GOT3 (cell line): ENCODE data around the gene TMEM156.
"Not testable (repeated sequence)": the region's sequence is repeated elsewhere in the genome, so short reads cannot be mapped to it uniquely, and the experiment has no call there.

Experiments
- DNase-seq: peaks from one replicate; lab custom pipeline; 2025; ENCODE audit warnings: mixed read lengths; lab: John Stamatoyannopoulos, UW

TMEM156 gene

DNA sequence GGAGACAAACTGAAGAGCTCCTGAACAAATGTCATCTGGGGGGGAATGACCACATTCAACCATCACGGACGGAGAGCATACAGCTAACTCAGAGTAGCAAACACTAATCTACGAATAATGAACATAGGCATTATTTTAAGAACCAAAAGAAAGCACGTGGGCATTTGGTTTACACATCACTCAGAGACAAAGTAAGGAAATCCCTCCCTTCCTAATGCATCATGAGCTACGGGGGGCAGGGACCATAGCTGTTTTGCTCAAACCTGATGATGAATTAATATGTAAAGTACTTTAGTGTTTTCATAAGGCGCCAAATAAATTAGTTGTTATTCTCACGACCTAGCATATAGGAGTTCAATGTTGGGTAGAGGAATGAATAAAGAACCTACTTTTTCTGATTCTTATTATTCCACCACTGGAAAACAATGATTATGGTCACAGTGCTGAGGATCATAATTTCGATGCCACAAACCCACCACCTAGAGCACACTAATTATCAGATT is 11.7 kb upstream of the TMEM156 start:
- DNase-seq = no peak

DNA sequence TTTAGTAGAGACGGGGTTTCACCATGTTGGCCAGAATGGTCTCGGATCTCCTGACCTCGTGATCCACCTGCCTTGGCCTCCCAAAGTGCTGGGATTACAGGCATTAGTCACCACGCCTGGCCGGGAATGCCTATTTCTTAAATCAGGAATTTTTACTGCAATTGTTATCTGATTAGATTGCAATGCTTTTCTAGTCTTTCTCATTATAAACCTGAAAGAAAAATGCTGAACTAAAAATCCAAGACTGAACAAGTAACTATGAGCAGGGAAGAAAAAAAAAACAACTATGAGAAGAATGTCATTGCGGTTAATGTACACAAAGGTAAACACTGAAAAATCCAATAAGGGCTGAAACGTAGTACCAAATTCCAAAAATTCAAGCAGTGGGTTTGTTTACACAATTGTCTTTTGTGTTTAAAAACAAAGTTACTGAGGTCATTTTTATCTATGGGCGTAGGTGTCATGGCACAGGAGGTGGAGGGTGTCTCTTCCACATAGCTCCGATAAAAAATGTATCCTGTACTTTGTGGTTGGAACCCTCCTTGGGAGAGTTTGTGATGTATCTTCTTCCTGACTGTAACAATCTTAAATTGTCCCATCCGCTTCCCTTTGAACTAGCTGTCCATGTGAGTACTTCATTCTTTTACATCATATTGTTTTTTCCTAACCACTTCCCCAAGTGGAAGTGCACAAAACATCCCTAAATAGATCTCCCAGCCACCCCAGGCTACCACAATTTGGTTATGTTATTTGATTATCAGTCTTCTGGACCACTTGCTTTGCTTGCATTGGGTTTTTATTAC is 11.1 kb upstream of the TMEM156 start:
- no peak for DNase-seq

DNA sequence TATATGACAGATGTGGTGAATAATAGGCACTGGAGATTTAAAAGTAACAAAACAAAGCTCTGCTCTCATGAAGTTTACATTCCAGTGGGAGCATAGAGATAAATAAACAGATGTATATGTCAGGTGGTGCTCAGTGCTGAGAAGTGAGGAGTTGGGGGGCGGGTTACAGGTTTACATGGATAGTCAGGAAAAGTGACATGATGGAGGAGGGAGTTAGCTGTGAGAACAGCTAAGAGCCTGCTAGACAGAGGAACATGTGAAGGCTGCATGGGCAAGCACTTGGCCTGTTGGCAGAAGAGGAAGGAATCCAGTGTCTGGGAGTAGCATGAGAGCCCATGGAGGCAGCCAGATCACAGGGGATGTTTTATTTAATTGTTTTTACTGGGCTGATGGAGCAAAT is 10.2 kb upstream of the TMEM156 start:
- DNase-seq = no peak

DNA sequence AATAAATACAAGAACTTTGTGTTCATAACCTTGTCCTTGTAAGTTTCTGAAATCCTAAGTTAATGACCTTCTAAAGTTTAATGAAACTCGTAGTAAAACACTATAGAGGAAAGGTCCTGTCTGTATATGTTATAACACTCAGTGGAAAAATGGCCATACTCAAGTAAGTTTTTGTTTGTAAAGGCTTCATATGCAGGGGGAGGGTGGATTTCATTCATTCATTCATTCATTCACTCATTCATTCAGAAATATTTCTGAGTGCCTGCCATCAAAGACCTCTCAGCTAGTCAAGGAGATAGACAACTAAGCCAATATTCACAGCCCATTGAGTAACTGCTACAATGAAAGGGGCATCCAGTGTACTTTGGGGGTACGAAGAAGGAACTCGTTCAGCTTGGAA is 6.9 kb upstream of the TMEM156 start:
- no peak for DNase-seq

DNA sequence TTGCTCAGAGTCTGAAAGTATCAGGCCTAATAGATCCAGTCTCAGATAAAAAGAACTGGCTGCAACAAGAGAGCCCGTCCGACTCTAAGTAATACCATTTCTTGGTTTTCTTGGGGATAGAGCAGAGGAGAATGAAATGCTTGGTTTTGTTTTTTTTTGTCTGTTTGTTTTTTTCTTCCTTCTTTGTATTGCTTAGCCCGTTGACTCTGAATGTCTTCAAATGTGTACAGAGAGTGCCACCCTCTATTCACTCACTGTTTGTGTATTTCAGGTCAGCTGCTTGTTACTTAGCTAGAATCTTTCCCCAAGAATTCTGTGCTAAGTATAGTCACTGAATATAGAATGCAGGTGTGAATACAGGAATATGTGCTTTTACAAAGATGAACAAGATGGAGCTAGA is 5.7 kb upstream of the TMEM156 start:
- DNase-seq = no peak

DNA sequence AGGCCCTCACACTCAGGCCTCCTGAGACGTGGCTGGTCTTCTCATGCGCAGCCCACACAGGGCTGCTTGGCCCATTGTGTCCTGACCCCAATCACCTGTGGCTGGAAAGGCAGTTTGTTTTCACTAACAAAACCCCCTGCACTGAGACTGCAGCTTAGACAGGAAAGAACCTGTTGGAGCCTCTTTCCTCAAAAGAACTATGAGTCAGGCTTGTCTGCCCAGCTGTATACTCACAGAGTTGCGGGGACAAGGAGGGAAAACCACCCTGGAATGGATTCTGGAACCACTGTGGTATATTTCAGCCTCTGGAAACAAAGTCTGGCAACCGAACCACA is 5.2 kb upstream of the TMEM156 start:
- no peak for DNase-seq

DNA sequence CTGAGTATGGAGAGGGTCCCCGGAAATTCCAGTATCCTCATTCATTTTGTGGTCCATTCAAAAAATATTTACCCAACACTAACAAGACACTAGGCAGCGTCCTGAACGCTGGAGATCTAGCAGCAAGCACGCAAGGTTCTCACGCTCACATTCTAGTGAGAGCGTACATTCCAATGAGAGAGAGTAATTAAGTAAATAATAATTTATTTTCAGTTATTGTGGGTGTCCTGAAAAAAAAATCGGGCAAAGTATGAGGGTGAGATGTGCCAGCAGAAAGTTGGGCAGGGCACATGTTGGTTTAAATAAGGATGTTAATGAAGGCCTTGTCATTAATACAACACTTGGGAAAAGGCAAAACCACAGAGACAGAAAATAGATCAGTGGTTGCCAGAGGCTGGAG is 4.0 kb upstream of the TMEM156 start:
- DNase-seq = no peak

DNA sequence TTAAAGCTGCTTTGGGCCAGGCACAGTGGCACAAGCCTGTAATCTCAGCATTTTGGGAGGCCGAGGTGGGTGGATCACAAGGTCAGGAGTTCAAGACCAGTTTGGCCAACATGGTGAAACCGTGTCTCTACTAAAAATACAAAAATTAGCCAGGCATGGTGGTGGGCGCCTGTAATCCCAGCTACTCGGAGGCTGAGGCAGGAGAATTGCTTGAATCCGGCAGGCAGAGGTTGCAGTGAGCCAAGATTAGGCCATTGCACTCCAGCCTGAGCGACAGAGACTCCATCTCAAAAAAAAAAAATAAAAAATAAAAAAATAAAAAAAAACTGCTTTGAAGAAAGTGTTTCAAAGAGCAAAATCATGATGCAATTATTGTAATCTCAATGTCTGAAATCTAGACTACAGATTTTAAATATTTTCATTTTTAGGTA is 604 bp downstream of the TMEM156 start:
- DNase-seq = not testable (repeated sequence)

DNA sequence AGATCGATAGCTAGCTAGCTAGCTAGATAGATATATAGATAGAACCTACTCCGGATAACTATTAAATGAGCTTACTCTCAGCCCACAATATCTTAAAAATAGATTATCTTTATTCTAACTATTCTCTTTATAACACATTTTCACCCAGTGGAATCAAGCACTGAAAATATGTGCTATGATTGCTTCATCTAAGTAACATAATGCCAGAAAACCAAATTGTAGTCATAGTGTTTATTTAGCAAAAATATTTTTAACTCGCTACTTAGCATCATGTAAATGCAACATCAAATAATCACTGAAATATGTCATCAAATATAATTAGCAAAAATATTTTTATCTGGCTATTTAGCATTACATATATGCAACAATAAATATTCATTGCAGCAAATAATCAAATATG is 1.5 kb downstream of the TMEM156 start:
- no peak for DNase-seq

DNA sequence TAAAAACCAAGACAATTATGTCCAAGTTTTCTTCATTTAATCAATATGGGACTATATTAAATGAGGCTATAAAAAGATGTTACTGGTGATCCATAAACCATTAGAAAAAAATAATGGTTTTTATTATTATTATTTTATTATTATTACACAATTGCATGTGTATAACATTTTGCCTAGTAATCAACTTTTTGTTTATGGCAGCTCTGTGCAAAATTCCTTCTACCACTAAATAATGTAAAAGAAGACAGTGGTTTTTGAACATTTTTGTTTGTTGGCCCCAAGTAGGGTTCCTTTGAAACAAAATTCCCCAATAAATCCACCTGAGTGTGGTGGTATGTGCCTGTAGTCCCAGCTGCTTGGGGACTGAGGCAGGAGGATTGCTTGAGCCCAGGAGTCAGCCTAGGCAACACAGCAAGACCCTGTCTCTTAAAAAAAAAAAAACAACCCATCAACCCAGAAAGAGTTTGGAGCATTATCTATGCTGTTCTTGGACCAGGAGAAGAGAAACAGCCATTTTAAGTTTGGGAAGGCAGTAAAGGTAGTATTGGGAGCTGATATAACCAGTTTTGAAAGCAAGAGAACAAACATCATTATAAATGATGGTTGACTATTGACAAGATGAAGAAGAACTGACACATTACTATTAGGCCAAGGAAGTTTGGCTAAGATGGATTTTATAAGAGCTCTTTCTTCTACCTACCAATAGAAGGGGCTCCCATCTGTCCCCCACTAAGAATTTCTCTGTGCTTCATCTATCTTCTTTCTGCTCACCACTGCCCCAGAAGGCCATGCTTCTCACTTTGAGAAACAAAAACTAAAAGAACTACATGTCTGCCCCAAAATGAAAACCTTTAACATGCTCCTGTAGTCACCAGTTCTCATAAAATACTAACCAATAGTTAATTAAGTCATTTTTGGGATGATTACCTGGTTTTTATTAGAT is 2.2 kb downstream of the TMEM156 start:
- no peak for DNase-seq

DNA sequence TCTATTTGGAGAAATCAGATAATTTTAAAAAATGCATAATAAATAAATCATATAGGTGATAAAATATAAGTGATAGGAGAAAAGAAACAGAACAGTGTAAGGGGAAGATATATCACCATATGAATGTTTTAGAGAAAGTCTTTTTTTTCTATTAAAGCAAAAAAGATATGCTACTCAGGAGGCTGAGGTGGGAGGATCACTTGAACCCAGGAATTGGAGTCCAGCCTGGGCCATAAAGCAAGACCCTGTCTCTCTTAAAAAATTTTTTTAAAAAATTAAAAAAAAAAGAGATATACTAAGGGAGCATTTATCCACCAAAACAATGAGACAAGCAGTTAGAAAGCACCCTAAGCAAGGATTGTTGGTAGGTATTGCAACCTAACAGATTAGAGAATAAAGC is 6.1 kb downstream of the TMEM156 start:
- DNase-seq = no peak

DNA sequence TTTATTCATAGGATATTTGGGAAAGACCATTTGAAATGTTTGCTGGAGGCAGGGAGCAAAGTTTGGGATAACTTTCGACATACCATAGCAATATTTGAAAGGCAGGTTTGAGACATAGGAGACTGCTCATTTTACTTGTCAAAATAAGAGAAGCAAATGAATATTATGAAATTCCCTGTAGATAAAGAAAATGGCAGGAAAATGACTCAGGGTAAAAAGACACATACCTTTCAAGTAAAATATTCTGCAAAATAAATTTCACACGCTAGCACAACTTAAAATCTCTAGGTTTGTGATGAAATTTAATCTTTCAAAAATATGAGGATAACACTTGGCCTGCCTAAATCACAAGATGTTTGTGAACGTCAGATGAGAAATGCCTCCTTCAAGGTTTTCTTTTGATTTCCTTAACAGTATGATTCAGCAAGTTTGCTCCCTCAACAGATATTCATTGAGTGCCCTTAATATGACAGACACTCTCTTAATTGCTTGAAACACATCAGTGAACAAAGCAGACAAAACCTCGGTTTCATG is 6.6 kb downstream of the TMEM156 start:
- DNase-seq = no peak

DNA sequence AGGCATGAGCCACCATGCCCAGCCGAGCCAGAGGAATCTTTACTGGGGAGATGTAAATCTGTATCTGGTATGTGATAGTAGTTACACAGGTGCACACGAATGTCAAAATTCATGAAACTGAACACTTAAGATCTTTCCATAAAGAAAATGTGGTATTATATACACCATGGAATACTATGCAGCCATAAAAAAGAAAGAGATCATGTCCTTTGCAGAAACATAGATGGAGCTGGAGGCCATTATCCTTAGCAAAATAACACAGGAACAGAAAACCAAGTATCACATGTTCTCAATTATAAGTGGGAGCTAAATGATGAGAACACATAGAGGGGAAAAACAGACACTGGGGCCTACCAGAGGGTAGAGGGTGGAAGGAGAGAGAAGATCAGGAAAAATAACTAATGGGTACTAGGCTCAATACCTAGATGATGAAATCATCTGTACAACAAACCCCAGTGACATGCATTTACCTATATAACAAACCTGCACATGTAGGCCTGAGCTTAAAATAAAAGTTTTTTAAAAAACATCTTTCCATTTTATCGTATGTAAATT is 7.8 kb downstream of the TMEM156 start:
- DNase-seq = no peak

DNA sequence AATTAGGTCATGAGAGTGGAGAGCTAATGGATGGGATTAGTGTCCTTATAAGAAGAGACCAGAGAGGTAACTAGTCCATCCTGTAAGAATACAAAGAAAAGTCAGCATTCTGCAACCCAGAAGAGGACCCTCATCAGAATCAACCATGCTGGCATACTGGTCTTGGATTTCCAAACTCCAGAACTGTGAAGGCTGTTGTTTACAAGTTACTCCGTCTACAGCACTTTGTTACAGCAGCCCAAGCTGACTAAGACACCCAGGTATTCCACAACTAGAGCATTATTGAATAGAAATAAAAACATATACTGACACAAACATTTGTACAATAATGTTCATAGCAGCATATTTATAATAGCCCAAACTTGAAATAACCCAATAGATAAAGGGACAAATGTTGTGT is 9.2 kb downstream of the TMEM156 start:
- DNase-seq = no peak

DNA sequence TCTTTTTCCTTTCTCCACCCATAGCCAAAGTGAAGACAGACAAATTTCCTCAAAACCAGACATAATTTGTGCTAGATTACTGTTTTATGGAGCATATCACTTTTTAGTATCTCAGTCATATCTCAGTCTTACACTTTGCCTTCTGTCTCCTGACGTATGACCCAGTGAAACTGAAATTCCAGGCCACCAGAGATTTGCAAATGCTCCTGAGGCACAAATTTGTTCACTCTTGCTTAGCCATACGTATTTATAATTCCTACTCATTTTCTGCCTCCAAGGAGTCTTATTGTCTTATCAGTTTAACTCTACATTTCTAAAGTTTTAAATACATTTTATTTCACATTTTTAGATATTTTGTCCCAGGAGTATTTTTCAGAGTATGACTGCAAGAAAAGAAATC is 10.0 kb downstream of the TMEM156 start:
- no peak for DNase-seq

DNA sequence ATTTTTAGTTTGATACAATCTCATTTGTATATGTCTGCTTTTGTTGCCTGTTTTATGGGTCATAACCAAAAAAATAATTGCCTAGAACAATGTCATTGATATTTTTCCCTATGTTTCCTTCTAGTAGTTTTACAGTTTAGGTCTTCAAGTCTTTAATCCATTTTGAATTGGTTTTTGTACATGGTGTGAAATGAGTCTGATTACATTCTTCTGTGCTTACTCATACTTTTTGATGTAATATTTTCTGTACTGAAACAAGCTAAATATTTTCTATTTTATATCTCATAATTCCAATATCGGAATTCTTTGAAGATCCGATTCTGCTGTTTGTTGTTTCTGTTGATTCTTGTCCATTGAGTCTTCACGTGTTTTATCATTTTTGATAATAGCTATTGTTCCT is 10.6 kb downstream of the TMEM156 start:
- no peak for DNase-seq

DNA sequence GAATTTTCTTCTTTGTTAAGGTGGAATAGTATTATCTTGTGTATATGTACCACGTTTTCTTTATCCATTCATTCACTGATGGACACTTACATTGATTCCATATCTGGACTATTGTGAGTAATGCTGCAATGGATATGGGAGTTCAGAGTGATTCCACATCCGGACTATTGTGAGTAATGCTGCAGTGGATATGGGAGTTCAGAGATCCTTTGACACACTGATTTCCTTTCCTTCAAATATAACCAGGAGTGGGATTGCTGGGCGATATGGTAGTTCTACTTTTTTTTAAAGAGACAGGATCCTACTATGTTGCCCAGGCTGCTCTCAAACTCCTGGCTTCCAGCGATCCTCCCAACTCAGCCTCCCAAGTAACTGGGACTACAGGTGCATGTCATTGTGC is 12.1 kb downstream of the TMEM156 start:
- no peak for DNase-seq

DNA sequence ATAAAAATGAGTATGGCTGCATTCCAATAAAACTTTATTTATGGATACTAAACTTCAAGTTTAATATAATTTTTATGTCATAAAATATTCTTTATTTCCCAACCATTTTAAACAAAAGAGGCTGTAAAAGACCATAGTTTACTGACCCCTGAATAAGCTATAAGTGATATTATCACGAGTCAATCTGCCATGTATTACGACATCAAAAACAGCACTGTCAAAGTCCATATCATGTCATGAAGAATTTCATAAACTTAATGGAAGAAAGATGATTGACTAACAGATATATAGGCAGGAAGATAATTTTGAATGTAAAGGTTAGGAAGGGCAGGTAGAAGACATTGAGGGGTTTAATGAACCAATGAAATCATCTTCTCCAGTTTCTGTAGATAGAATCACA is 18.2 kb downstream of the TMEM156 start:
- no peak for DNase-seq

DNA sequence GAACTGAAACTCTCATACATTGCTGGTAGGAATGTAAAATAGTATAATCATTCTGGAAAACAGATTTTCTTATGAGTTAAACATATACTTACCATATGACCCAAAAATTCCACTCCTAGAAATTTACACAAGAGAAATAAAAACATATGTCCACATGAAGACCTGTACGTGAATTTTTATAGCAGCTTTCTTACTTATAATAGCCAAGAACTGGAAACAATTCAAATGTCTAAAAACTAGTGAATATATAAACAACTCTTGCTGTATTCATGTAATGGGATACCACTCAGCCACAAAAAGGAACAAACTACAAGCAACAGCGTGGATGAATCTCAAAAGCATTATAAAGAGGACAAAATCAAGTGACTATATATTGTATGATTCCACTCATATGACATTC is 27.5 kb downstream of the TMEM156 start:
- no peak for DNase-seq

DNA sequence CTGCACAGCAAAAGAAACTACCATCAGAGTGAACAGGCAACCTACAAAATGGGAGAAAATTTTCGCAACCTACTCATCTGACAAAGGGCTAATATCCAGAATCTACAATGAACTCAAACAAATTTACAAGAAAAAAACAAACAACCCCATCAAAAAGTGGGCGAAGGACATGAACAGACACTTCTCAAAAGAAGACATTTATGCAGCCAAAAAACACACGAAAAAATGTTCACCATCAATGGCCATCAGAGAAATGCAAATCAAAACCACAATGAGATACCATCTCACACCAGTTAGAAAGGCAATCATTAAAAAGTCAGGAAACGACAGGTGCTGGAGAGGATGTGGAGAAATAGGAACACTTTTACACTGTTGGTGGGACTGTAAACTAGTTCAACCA is 30.2 kb downstream of the TMEM156 start:
- DNase-seq = not testable (repeated sequence)

DNA sequence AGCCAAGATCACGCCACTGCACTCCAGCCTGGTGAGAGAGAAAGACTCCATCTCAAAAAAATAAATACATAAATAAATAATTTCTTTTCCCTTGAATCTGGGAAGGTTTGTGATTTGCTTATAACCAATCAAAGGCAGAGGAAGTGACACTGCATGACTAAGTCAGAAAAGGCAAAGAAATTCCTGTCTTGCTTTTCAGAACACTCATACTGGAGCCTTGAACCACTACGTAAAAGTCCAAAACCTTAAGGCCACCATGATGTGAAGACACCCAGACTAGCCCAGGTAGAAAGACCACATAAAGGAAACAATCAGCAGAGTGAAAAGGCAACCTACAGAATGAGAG is 36.6 kb downstream of the TMEM156 start:
- DNase-seq = no peak

DNA sequence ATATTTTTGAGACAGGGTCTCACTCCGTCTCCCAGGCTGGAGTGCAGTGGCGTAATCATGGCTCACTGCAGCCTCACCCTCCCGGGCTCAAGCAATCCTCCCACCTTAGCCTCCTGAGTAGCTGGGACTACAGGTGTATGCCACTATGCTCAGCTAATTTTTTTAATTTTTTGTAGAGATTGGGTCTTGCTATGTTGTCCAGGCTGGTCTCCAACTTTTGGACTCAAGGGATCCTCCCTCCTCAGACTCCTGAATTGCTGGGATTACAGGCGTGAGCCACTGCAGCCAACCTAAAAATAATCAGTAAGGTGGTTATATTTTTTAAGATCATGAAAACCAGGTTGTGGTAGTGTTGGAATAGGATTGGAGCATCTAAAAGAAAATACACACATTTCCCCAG is 38.1 kb downstream of the TMEM156 start:
- no peak for DNase-seq

DNA sequence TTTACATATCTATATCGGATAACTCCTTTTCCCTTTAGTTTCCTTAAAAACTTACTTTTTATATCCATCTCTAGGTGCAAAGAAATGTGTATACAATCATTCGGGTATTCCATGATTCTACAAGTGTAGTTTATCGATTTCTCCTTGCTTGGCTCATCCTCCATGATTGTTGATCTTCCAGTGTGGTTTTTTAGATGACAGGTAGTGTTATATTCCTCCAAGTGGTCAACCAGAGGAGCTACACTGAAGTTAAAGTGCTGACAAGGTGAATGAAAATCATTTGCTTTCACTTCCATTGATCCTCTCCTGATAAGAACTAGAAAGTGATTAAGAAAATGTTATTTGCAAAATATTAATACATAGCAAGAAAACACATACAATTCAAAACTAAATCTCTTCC is 38.5 kb downstream of the TMEM156 start:
- DNase-seq = no peak
